ENCODE data around the gene HEXIM2.

The HEXIM2 gene

GRCh38 chr17:45149669-45150664 lies 11.7 kb upstream of the HEXIM2 start:
- CTCF ChIA-PET: interaction anchor here (0.8 to 11.1 kb wide), 20 partner anchors 8 to 940 kb away, joined by 3 to 190 read pairs (median 5); partner anchors contain the start of genes ACBD4, HEXIM2 and PLCD3
- DNase-seq (ENCODE audit: extremely low spot score): no peak
- TF ChIP-seq, protein P1, sequence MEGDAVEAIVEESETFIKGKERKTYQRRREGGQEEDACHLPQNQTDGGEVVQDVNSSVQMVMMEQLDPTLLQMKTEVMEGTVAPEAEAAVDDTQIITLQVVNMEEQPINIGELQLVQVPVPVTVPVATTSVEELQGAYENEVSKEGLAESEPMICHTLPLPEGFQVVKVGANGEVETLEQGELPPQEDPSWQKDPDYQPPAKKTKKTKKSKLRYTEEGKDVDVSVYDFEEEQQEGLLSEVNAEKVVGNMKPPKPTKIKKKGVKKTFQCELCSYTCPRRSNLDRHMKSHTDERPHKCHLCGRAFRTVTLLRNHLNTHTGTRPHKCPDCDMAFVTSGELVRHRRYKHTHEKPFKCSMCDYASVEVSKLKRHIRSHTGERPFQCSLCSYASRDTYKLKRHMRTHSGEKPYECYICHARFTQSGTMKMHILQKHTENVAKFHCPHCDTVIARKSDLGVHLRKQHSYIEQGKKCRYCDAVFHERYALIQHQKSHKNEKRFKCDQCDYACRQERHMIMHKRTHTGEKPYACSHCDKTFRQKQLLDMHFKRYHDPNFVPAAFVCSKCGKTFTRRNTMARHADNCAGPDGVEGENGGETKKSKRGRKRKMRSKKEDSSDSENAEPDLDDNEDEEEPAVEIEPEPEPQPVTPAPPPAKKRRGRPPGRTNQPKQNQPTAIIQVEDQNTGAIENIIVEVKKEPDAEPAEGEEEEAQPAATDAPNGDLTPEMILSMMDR (IDR thresholded peaks at IDR 0.05; ENCODE audit: control extremely low read depth, extremely low read depth, low read depth, missing control alignments): no peak
- POLR2A ChIA-PET: interaction anchor here (0.5 to 6.4 kb wide), 30 partner anchors 9 to 282 kb away, joined by 3 to 332 read pairs (median 5); partner anchors contain the start of genes ACBD4, EFTUD2, FMNL1 and HEXIM2

DNA sequence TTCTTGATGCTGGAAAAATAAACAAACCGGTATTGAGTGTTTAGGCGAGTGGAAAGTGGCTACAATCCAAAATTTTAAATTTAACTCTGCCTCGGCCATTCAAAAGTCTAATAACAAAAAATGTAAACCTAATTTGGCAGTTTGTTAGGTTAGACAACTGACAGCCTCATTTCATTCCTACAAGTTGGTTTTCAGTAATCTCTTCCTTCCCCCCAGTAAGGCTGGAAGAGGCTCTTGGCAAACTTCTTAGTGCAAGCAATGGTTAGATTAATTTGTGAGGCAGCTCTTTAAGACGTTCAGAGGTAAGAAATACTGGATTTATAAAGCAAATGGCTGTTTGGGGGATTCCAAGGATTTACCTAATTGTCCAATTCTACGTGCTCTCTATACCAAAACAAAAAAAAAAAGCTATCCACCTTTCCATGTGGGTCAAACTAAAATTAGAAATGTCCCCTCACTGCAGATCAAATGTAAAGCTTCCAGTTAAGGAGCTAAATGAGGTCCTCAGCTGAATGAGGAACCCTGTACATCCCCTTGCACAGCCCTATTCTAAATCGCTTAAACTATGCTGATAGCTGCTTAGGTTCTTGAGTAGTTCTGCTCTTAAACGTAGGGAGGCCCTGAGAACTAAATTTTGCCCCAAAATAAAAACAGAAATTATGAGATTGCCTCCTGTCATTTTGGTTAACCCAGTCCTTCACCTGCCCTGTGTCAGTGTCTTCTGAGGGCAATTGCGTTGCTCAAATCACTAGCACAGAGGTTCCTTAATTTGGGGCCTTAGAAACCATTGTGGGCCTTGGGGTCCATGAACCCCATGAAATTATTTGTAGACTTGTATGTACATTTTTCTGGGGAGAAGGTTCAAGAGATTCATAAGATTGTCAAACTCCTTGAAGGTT lies 10.5 kb upstream of the HEXIM2 start:
- TF ChIP-seq, protein P1 (IDR thresholded peaks at IDR 0.05; ENCODE audit: control extremely low read depth, extremely low read depth, low read depth, missing control alignments): no peak
- DNase-seq (ENCODE audit: extremely low spot score): no peak
- ChIA-PET CTCF (interaction anchor here (1.0 to 11.1 kb wide), 14 partner anchors 9 to 941 kb away, joined by 3 to 190 read pairs (median 6); partner anchors contain the start of genes ACBD4, HEXIM2 and PLCD3), POLR2A (interaction anchor here (0.6 to 6.4 kb wide), 15 partner anchors 9 to 1035 kb away, joined by 3 to 332 read pairs (median 4); partner anchors contain the start of genes ACBD4, EFTUD2 and HEXIM2)

- TF ChIP-seq, protein P1 (IDR thresholded peaks at IDR 0.05; ENCODE audit: control extremely low read depth, extremely low read depth, low read depth, missing control alignments): no peak
- CTCF ChIA-PET: interaction anchor here (1.0 to 11.1 kb wide), 5 partner anchors 18 to 80 kb away, joined by 3 to 190 read pairs (median 3); partner anchors contain the start of genes ACBD4 and PLCD3
- POLR2A ChIA-PET: interaction anchor here (0.6 to 0.7 kb wide), 9 partner anchors 9 to 1308 kb away, joined by 3 to 10 read pairs (median 4); partner anchors contain the start of genes ACBD4, CD300LG and NMT1
- no peak for DNase-seq (ENCODE audit: extremely low spot score)
Observed at GRCh38 chr17:45155029-45155428, 6.6 kb upstream of the HEXIM2 start.

GRCh38 chr17:45155483-45155882 lies 6.2 kb upstream of the HEXIM2 start:
- TF ChIP-seq, protein P1 (IDR thresholded peaks at IDR 0.05; ENCODE audit: control extremely low read depth, extremely low read depth, low read depth, missing control alignments): no peak
- ChIA-PET POLR2A (interaction anchor here (0.6 to 0.7 kb wide), 4 partner anchors 41 to 1309 kb away, joined by 3 to 10 read pairs (median 4); partner anchors contain the start of gene CD300LG), CTCF (interaction anchor here (1.0 to 11.1 kb wide), 5 partner anchors 18 to 79 kb away, joined by 3 to 190 read pairs (median 3); partner anchors contain the start of genes ACBD4 and PLCD3)
- DNase-seq (ENCODE audit: extremely low spot score): no peak

DNA sequence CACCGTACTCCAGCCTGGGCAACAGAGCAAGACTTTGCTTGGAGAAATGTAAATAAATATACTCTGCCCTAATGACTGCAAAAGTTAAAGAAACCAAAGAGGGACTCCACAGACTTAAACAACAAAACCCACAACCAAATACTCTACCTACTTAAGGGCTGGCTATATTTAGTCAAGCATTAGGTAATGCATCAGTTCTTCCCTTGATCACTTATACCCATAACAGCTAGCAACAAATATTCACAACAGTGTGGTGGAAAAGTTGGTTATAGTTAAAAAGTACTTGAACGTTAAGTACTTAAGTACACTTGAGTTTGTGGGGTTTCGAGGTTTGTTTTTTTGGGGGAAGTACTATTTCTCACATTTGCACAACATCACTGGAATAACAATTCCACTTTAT lies 5.4 kb upstream of the HEXIM2 start:
- TF ChIP-seq, protein P1 (IDR thresholded peaks at IDR 0.05; ENCODE audit: control extremely low read depth, extremely low read depth, low read depth, missing control alignments): no peak
- DNase-seq (ENCODE audit: extremely low spot score): no peak
- CTCF ChIA-PET: interaction anchor here (1.0 to 11.1 kb wide), 3 partner anchors 21 to 79 kb away, joined by 3 to 190 read pairs (median 100); partner anchors contain the start of genes ACBD4 and PLCD3
- POLR2A ChIA-PET: no interaction called here

Data from GM10248 (cell line).